PC-9 (cell line): ENCODE results near the gene TSTD2.

Experiments used
- CTCF ChIP-seq: fragments of 200-600 bp; sonication (generic); conservative IDR thresholded peaks from 2 replicates; pipeline ENCODE4 v1.6.1; 2017; ENCODE audit warnings: mixed run types, antibody characterized with exemption, mild to moderate bottlenecking, moderate library complexity
- EZH2 ChIP-seq: fragments of 200-600 bp; sonication (generic); IDR thresholded peaks from 2 replicates; pipeline ENCODE4 v1.8.0; 2017; ENCODE audit warnings: antibody characterized with exemption, low read depth

- TF ChIP-seq CTCF (no peak), EZH2 (no peak)
Observed at GRCh38 chr9:97572196-97572891, 60.8 kb downstream of the TSTD2 start.
